Pancreas (tissue), 10 donors: ENCODE measurements around the gene TRAF3. TPM values are rescaled to one million over a fixed set of nuclear protein-coding genes. Genes with fewer than 3 reads are reported as not detected.

Source experiments
- ATAC-seq, 4 donors: fragments of 200-7000 bp; cut with Tn5 transposase; one replicate each; pipeline versions ENCODE4 v1.8.0 to v1.9.1; 2020; ENCODE audit warnings: mild to moderate bottlenecking in 4 of 4, moderate library complexity in 4 of 4
- DNase-seq, 6 donors: peaks; one replicate each; pipeline ENCODE4 v3.0.0-alpha.2; 2020
- FAIRE-seq: peaks from 2 replicates; lab custom pipeline; 2012; peaks lifted over from hg19 to GRCh38; lab: Jason Lieb, UNC
- H3K27ac ChIP-seq, 4 donors: fragments of 200-600 bp; sonication (generic); 1 replicate in 3 of 4; 2 replicates in 1 of 4; pipeline versions ENCODE4 v1.5.0 to v1.8.0; 2020
- H3K27me3 ChIP-seq, 4 donors: fragments of 200-600 bp; one replicate each; pipeline ENCODE4 v1.8.0; 2021
- H3K36me3 ChIP-seq, 3 donors: fragments of 200-600 bp; sonication (generic) in 1 of 3; one replicate each; pipeline versions ENCODE4 v1.5.0 to v1.8.0; 2020 to 2021
- H3K4me1 ChIP-seq, 3 donors: fragments of 200-600 bp; one replicate each; pipeline ENCODE4 v1.8.0; 2021
- H3K4me3 ChIP-seq, 4 donors: fragments of 200-600 bp; sonication (generic) in 2 of 4; one replicate each; pipeline versions ENCODE4 v1.5.0 to v1.8.0; 2020 to 2021
- H3K9me3 ChIP-seq, 4 donors: fragments of 200-600 bp; one replicate each; pipeline ENCODE4 v1.8.0; 2021
- CTCF ChIP-seq, 4 donors: fragments of 200-600 bp; sonication (generic) in 3 of 4; IDR thresholded peaks; one replicate each; pipeline versions ENCODE4 v1.5.0 to v1.8.0; 2021; ENCODE audit warnings: antibody characterized with exemption in 4 of 4
- WGBS, 2 donors: extraction: QIAGEN DNeasy Blood & Tissue Kit; methylation state at CpG; one replicate each; pipeline ENCODE4 v1.1.7; 2013; 5-methylcytosine and 5-hydroxymethylcytosine counted together
- intact Hi-C, 3 donors: fragments of 100-400 bp; cut with DNase I; formaldehyde crosslinking; loops; one replicate each; pipeline versions ENCODE4 v1.11.1 to v1.14.2; 2022
- polyA plus RNA-seq, 2 donors: library from polyadenylated mRNA; stranded (reverse); fragments of 200-250 nt; gene quantifications; one replicate each; pipeline ENCODE4 v1.2.3, GENCODE V29; 2013
- total RNA-seq, 6 donors: library from RNA; stranded (reverse); fragmentation: NEBNext Ultra II Directional in 4 of 6; extraction: Animal tissue kit (Norgen Biotek cat#: 25700) in 4 of 6; gene quantifications; one replicate each; pipeline versions ENCODE4 v1.2.1 to v1.2.4, GENCODE V29; 2021 to 2023
- donor health status: healthy with polysubstance abuse.
- donor health status: DM: no; HTN: no; CAD: no; lungs with moderate emphysema.
- donor health status: DM: no; HTN: no; CAD: no.
- donor health status: control.
- donor health status: control.
- donor health status: Bipolar disorder and iron deficiency.
- donor health status: DM: yes; HTN: yes; CAD: no.
- donor health status: DM: no; HTN: no; CAD: no.
- donor health status: DM: no; HTN: no; CAD: no.
- donor health status: DM: yes; HTN: yes; CAD: no.

TRAF3 gene
- total and polyA plus RNA-seq, 8 donors: 3.6 to 14.7 (median 6.1) TPM

GRCh38 chr14:102901633-102902032 is 124.4 kb downstream of the TRAF3 start:
- FAIRE-seq: no peak
- no peak for DNase-seq
- H3K27ac ChIP-seq: no peak overlapping the region
- ATAC-seq: no peak
- H3K4me3 ChIP-seq: no peak overlapping the region
- intact Hi-C loops: no loop called here
- no peak for TF ChIP-seq CTCF (IDR thresholded peaks at IDR 0.05)
- no peaks in the 10 kb centered on the region for H3K4me1 ChIP-seq
- no peaks in the 10 kb centered on the region for H3K36me3 ChIP-seq
- H3K27me3 ChIP-seq: no peaks in the 10 kb centered on the region
- 84 to 95% methylated on average over 4 of the region's 4 CpGs for WGBS, 2 donors
- no peaks in the 10 kb centered on the region for H3K9me3 ChIP-seq

GRCh38 chr14:102902086-102902485 is 124.8 kb downstream of the TRAF3 start:
- no peak overlapping the region for H3K27ac ChIP-seq
- no peak for TF ChIP-seq CTCF (IDR thresholded peaks at IDR 0.05)
- H3K4me3 ChIP-seq: no peak overlapping the region
- FAIRE-seq (no peak), DNase-seq (no peak), ATAC-seq (no peak)
- no peaks in the 10 kb centered on the region for H3K4me1 ChIP-seq
- H3K36me3 ChIP-seq: no peaks in the 10 kb centered on the region
- WGBS, 2 donors: 83 to 85% methylated on average over 7 of the region's 7 CpGs
- no peaks in the 10 kb centered on the region for H3K9me3 ChIP-seq
- no peaks in the 10 kb centered on the region for H3K27me3 ChIP-seq
- intact Hi-C loops: no loop called here

- no peak overlapping the region for H3K27ac ChIP-seq
- H3K9me3 ChIP-seq: no peaks in the 10 kb centered on the region
- no peaks in the 10 kb centered on the region for H3K36me3 ChIP-seq
- 88 to 92% methylated on average over 12 of the region's 12 CpGs for WGBS, 2 donors
- H3K4me1 ChIP-seq: no peaks in the 10 kb centered on the region
- intact Hi-C loops: no loop called here
- TF ChIP-seq CTCF (IDR thresholded peaks at IDR 0.05): no peak
- FAIRE-seq: no peak
- H3K4me3 ChIP-seq: no peak overlapping the region
- DNase-seq: no peak
- no peaks in the 10 kb centered on the region for H3K27me3 ChIP-seq
- no peak for ATAC-seq
Observed at GRCh38 chr14:102902523-102903247, 125.4 kb downstream of the TRAF3 start.

GRCh38 chr14:102903248-102903888 is 126.1 kb downstream of the TRAF3 start:
- 95 to 96% methylated on average over 29 of the region's 29 CpGs for WGBS, 2 donors
- DNase-seq: no peak
- no peaks in the 10 kb centered on the region for H3K27me3 ChIP-seq
- intact Hi-C loops: no loop called here
- TF ChIP-seq CTCF (IDR thresholded peaks at IDR 0.05): no peak
- no peaks in the 10 kb centered on the region for H3K36me3 ChIP-seq
- H3K4me3 ChIP-seq: no peak overlapping the region
- ATAC-seq: no peak
- H3K4me1 ChIP-seq: no peaks in the 10 kb centered on the region
- FAIRE-seq: no peak
- no peak overlapping the region for H3K27ac ChIP-seq
- H3K9me3 ChIP-seq: no peaks in the 10 kb centered on the region
